Astrocyte (in vitro differentiated cells and primary cell): ENCODE measurements around the gene FECH.

Experiments
- CTCF ChIP-seq: IDR thresholded peaks from 2 replicates; pipeline ENCODE4 v1.5.1; 2011; ENCODE audit warnings: low read depth, mild to moderate bottlenecking, inconsistent platforms, low read length, moderate library complexity; ENCODE audit not compliant: insufficient read depth
- EZH2 ChIP-seq: IDR thresholded peaks from 2 replicates; pipeline ENCODE4 v1.6.1; 2012; ENCODE audit warnings: mild to moderate bottlenecking, low read length, inconsistent platforms; ENCODE audit not compliant: insufficient read depth

- TF ChIP-seq CTCF (no peak), EZH2 (no peak)
These were observed 38.5 kb upstream of the FECH start for GRCh38 chr18:57624988-57625387.
